ENCODE data around the gene CKS2.

CKS2 gene

GRCh38 chr9:89345476-89345875 is 34.5 kb downstream of the CKS2 start:
- H3K4me3 ChIP-seq (ENCODE audit: low read depth, low read length), result no peak overlapping the region
- DNase-seq (ENCODE audit: low read depth), result no peak

GRCh38 chr9:89346696-89347095 is 35.7 kb downstream of the CKS2 start:
- no peak overlapping the region for H3K4me3 ChIP-seq (ENCODE audit: low read depth, low read length)
- DNase-seq (ENCODE audit: low read depth), result no peak

- DNase-seq (ENCODE audit: low read depth), result no peak
These were observed 36.7 kb downstream of the CKS2 start for GRCh38 chr9:89347651-89348050.

GRCh38 chr9:89349607-89350006 is 38.6 kb downstream of the CKS2 start:
- no peak overlapping the region for H3K4me3 ChIP-seq (ENCODE audit: low read depth, low read length)
- no peak for DNase-seq (ENCODE audit: low read depth)

More at GRCh38 chr9:89347651-89348050, 36.7 kb downstream of the CKS2 start:
- H3K4me3 ChIP-seq (ENCODE audit: low read depth, low read length), result no peak overlapping the region

- DNase-seq (ENCODE audit: low read depth), result no peak
- H3K4me3 ChIP-seq (ENCODE audit: low read depth, low read length), result no peak overlapping the region
These were observed 40.1 kb downstream of the CKS2 start for GRCh38 chr9:89350988-89351557.

GRCh38 chr9:89351584-89352300 is 40.7 kb downstream of the CKS2 start:
- DNase-seq (ENCODE audit: low read depth), result no peak
- H3K4me3 ChIP-seq (ENCODE audit: low read depth, low read length), result no peak overlapping the region

- no peak overlapping the region for H3K4me3 ChIP-seq (ENCODE audit: low read depth, low read length)
- no peak for DNase-seq (ENCODE audit: low read depth)
These were observed 41.5 kb downstream of the CKS2 start for GRCh38 chr9:89352451-89352850.

- no peak overlapping the region for H3K4me3 ChIP-seq (ENCODE audit: low read depth, low read length)
- DNase-seq (ENCODE audit: low read depth), result no peak
These were observed 42.1 kb downstream of the CKS2 start for GRCh38 chr9:89352874-89353649.

- no peak for DNase-seq (ENCODE audit: low read depth)
- H3K4me3 ChIP-seq (ENCODE audit: low read depth, low read length), result no peak overlapping the region
These were observed 43.0 kb downstream of the CKS2 start for GRCh38 chr9:89353989-89354388.

GRCh38 chr9:89354471-89354870 is 43.5 kb downstream of the CKS2 start:
- H3K4me3 ChIP-seq (ENCODE audit: low read depth, low read length), result no peak overlapping the region
- no peak for DNase-seq (ENCODE audit: low read depth)

- no peak overlapping the region for H3K4me3 ChIP-seq (ENCODE audit: low read depth, low read length)
- DNase-seq (ENCODE audit: low read depth), result no peak
These were observed 45.8 kb downstream of the CKS2 start for GRCh38 chr9:89356782-89357181.

- DNase-seq (ENCODE audit: low read depth), result no peak
- no peak overlapping the region for H3K4me3 ChIP-seq (ENCODE audit: low read depth, low read length)
These were observed 46.6 kb downstream of the CKS2 start for GRCh38 chr9:89357331-89358197.

GRCh38 chr9:89358376-89358916 is 47.5 kb downstream of the CKS2 start:
- H3K4me3 ChIP-seq (ENCODE audit: low read depth, low read length), result no peak overlapping the region
- no peak for DNase-seq (ENCODE audit: low read depth)

GRCh38 chr9:89358985-89359384 is 48.0 kb downstream of the CKS2 start:
- H3K4me3 ChIP-seq (ENCODE audit: low read depth, low read length), result no peak overlapping the region
- no peak for DNase-seq (ENCODE audit: low read depth)

GRCh38 chr9:89359751-89360261 is 48.8 kb downstream of the CKS2 start:
- DNase-seq (ENCODE audit: low read depth), result no peak
- H3K4me3 ChIP-seq (ENCODE audit: low read depth, low read length), result no peak overlapping the region

- no peak overlapping the region for H3K4me3 ChIP-seq (ENCODE audit: low read depth, low read length)
- no peak for DNase-seq (ENCODE audit: low read depth)
These were observed 49.5 kb downstream of the CKS2 start for GRCh38 chr9:89360465-89360864.

- no peak for DNase-seq (ENCODE audit: low read depth)
- H3K4me3 ChIP-seq (ENCODE audit: low read depth, low read length), result no peak overlapping the region
These were observed 50.0 kb downstream of the CKS2 start for GRCh38 chr9:89361031-89361430.

- no peak for DNase-seq (ENCODE audit: low read depth)
- no peak overlapping the region for H3K4me3 ChIP-seq (ENCODE audit: low read depth, low read length)
These were observed 51.0 kb downstream of the CKS2 start for GRCh38 chr9:89361816-89362646.
